Adrenal gland (tissue), 5 donors: ENCODE results near the gene CRHBP.

ENCODE experiments used
- CTCF ChIP-seq, 6 experiments: fragments of 450-650 bp in 4 of 6; fragments of 200-600 bp in 2 of 6; sonication (generic) in 1 of 6; IDR thresholded peaks; 1 replicate in 5 of 6; 2 replicates in 1 of 6; pipeline versions ENCODE4 v1.5.1 to v1.8.0; 2016 to 2021; ENCODE audit warnings: antibody characterized with exemption in 6 of 6, mild to moderate bottlenecking in 2 of 6, moderate library complexity in 1 of 6
- POLR2A ChIP-seq, 2 donors: fragments of 450-650 bp; IDR thresholded peaks; one replicate each; pipeline ENCODE4 v1.6.1; 2017; ENCODE audit warnings: antibody characterized with exemption in 2 of 2, mild to moderate bottlenecking in 2 of 2, moderate library complexity in 1 of 2
- donor health status: DM: no; HTN: no; CAD: no.

- TF ChIP-seq CTCF (IDR thresholded peaks at IDR 0.05) (no peak), POLR2A (IDR thresholded peaks at IDR 0.05) (no peak)
Observed at GRCh38 chr5:77010243-77010642, 57.4 kb downstream of the CRHBP start.
